GM12878 (cell line): ENCODE results near the gene MTF1.

Experiments used
- CTCF ChIP-seq, 3 experiments: IDR thresholded peaks in 2 of 3; conservative IDR thresholded peaks in 1 of 3; 2 replicates each; pipeline ENCODE4 v1.5.1; 2011; ENCODE audit warnings: low read depth in 3 of 3, low read length in 3 of 3, mild to moderate bottlenecking in 3 of 3, control low read depth in 2 of 3, moderate library complexity in 2 of 3, inconsistent platforms in 1 of 3, mixed read lengths in 1 of 3; ENCODE audit not compliant: control insufficient read depth in 2 of 3, insufficient read depth in 1 of 3; ENCODE audit errors: extremely low read depth in 1 of 3
- POLR2A ChIP-seq: IDR thresholded peaks from 2 replicates; pipeline ENCODE4 v1.6.1; 2011; ENCODE audit warnings: low read depth, mild to moderate bottlenecking, low read length

- TF ChIP-seq POLR2A (no peak), CTCF (IDR thresholded peaks at IDR 0.05 in 2 of 3, conservative IDR thresholded peaks at IDR 0.05 in 1 of 3; ENCODE audit: control insufficient read depth in 2 of 3, extremely low read depth in 1 of 3, insufficient read depth in 1 of 3, low read depth in 3 of 3, low read length in 3 of 3) (no peak)
Observed at GRCh38 chr1:37821481-37821880, 37.9 kb downstream of the MTF1 start.
